CD4-positive, alpha-beta T cell (primary cell): ENCODE data around the gene GPR156. TPM values are rescaled to one million over a fixed set of nuclear protein-coding genes. Genes with fewer than 3 reads are reported as not detected.

Experiments used
- ATAC-seq: fragments of 200-7000 bp; cut with Tn5 transposase; one replicate; pipeline ENCODE4 v1.10.0; 2022; ENCODE audit warnings: mild to moderate bottlenecking; ENCODE audit not compliant: poor library complexity
- CTCF ChIA-PET: fragments of 350-600 bp; sonication (Branson Sonifier 250); formaldehyde crosslinking; loops from one replicate; lab custom pipeline; 2021; ENCODE audit warnings: antibody characterized with exemption, inconsistent platforms; lab: Charles Lee
- POLR2A ChIA-PET: fragments of 350-600 bp; sonication (Branson Sonifier 250); formaldehyde crosslinking; loops from one replicate; lab custom pipeline; 2021; ENCODE audit warnings: antibody characterized with exemption, inconsistent platforms; lab: Charles Lee
- DNase-seq, 14 experiments: peaks; one replicate each; pipeline ENCODE4 v3.0.0-alpha.2; 2013 to 2020; ENCODE audit warnings: mixed read lengths in 2 of 14
- H3K27ac ChIP-seq, 2 donors: one replicate each; pipeline versions ENCODE4 v1.5.1 to v1.7.0; 2013; ENCODE audit warnings: low read length in 2 of 2, low read depth in 1 of 2, mild to moderate bottlenecking in 1 of 2
- H3K27me3 ChIP-seq, 2 experiments: 1 replicate in 1 of 2; 2 replicates in 1 of 2; pipeline versions ENCODE4 v1.6.1 to v1.7.0; 2013; ENCODE audit warnings: low read length in 2 of 2, control low read depth in 1 of 2, mild to moderate bottlenecking in 1 of 2, moderate library complexity in 1 of 2; ENCODE audit not compliant: insufficient read depth in 2 of 2, control insufficient read depth in 1 of 2
- H3K36me3 ChIP-seq: one replicate; pipeline ENCODE4 v1.6.1; 2013; ENCODE audit warnings: low read length, control low read depth; ENCODE audit not compliant: insufficient read depth
- H3K4me1 ChIP-seq: one replicate; pipeline ENCODE4 v1.6.1; 2013; ENCODE audit warnings: low read length, control low read depth; ENCODE audit not compliant: insufficient read depth
- H3K4me3 ChIP-seq: one replicate; pipeline ENCODE4 v1.5.1; 2013; ENCODE audit warnings: mild to moderate bottlenecking, low read length, moderate library complexity
- H3K9me3 ChIP-seq, 2 experiments: 1 replicate in 1 of 2; 2 replicates in 1 of 2; pipeline versions ENCODE4 v1.6.1 to v1.7.0; 2013; ENCODE audit warnings: low read length in 2 of 2, mild to moderate bottlenecking in 2 of 2, control low read depth in 1 of 2, moderate library complexity in 1 of 2; ENCODE audit not compliant: control insufficient read depth in 1 of 2, insufficient read depth in 1 of 2
- H3K27ac Mint-ChIP-seq: one replicate; pipeline ENCODE4 v1.8.0; 2020; ENCODE audit warnings: mixed read lengths
- H3K27me3 Mint-ChIP-seq: one replicate; pipeline ENCODE4 v1.8.0; 2021; ENCODE audit warnings: mixed read lengths
- H3K36me3 Mint-ChIP-seq: one replicate; pipeline ENCODE4 v1.8.0; 2021; ENCODE audit warnings: low read depth, mixed read lengths
- H3K4me1 Mint-ChIP-seq: one replicate; pipeline ENCODE4 v1.8.0; 2021; ENCODE audit warnings: low read depth, mixed read lengths
- H3K4me3 Mint-ChIP-seq: one replicate; pipeline ENCODE4 v1.8.0; 2020; ENCODE audit warnings: mild to moderate bottlenecking, mixed read lengths
- H3K9me3 Mint-ChIP-seq: one replicate; pipeline ENCODE4 v1.8.0; 2020; ENCODE audit warnings: mixed read lengths
- CTCF ChIP-seq: fragments of 200-600 bp; IDR thresholded peaks from one replicate; pipeline ENCODE4 v1.8.0; 2022; ENCODE audit warnings: antibody characterized with exemption, mild to moderate bottlenecking
- intact Hi-C, 2 experiments: fragments of 100-400 bp; cut with DNase I in 1 of 2; cut with micrococcal nuclease in 1 of 2; formaldehyde crosslinking; loops; one replicate each; pipeline versions ENCODE4 v1.15.1 to v1.9.0; 2023 to 2025; cut with DNase I, micrococcal nuclease
- total RNA-seq, 174 experiments: library from RNA in 2 of 174; stranded (reverse) in 2 of 174; gene quantifications; one replicate each; pipeline ENCODE4 v1.2.3 and lab custom pipeline; 2021 to 2026

The GPR156 gene
- total RNA-seq, 2 experiments from 2014 or later = 0.17 to 0.27 TPM

DNA sequence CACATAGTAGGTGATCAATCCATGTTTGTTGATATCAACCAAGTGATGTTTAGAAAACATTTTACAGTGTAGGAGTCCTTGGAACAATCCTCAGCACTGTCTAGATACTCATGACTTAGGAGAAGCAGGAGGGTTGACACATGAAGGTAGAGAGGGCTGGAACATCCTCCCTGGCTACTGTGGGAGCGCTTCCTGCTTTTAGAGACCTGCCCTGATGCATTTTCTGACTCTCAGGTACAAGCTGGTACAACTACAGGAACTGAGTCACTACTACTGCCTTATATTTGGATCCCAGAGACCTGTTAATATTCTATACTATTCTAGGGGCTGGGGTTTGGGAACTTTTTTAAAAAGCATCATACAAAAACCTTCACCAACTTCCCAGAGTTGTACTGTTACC lies 20.1 kb downstream of the GPR156 start:
- no peak overlapping the region for H3K4me3 ChIP-seq
- Mint-ChIP-seq H3K27ac (no peak overlapping the region), H3K4me3 (no peak overlapping the region), H3K9me3 (peaks cover 2% of the 10 kb centered on the region), H3K27me3 (peaks cover 21% of the 10 kb centered on the region), H3K4me1 (no peaks in the 10 kb centered on the region), H3K36me3 (no peaks in the 10 kb centered on the region)
- peaks cover 0 to 2% of the 10 kb centered on the region in 2 experiments for H3K27me3 ChIP-seq
- H3K27ac ChIP-seq = no peak overlapping the region
- ChIA-PET CTCF (no interaction called here), POLR2A (no interaction called here)
- H3K4me1 ChIP-seq = no peaks in the 10 kb centered on the region
- ATAC-seq (no peak), DNase-seq (no peak)
- TF ChIP-seq CTCF = no peak
- intact Hi-C loops = no loop called here
- H3K36me3 ChIP-seq = no peaks in the 10 kb centered on the region
- H3K9me3 ChIP-seq = no peaks in the 10 kb centered on the region

- no peak overlapping the region for H3K4me3 ChIP-seq
- Mint-ChIP-seq H3K27me3 (peaks cover 21% of the 10 kb centered on the region), H3K9me3 (no peaks in the 10 kb centered on the region), H3K4me1 (no peaks in the 10 kb centered on the region), H3K4me3 (no peak overlapping the region), H3K36me3 (no peaks in the 10 kb centered on the region), H3K27ac (no peak overlapping the region)
- H3K27ac ChIP-seq = no peak overlapping the region
- intact Hi-C loops = no loop called here
- no peak for ATAC-seq
- H3K9me3 ChIP-seq = no peaks in the 10 kb centered on the region
- H3K4me1 ChIP-seq = no peaks in the 10 kb centered on the region
- no peaks in the 10 kb centered on the region for H3K36me3 ChIP-seq
- CTCF ChIA-PET = no interaction called here
- POLR2A ChIA-PET = no interaction called here
- no peak for TF ChIP-seq CTCF
- H3K27me3 ChIP-seq = peaks cover 0 to 2% of the 10 kb centered on the region in 2 experiments
- no peak for DNase-seq
Measured at GRCh38 chr3:120263792-120264191, 21.2 kb downstream of the GPR156 start.

GRCh38 chr3:120258009-120258408 lies 27.0 kb downstream of the GPR156 start:
- H3K36me3 ChIP-seq = no peaks in the 10 kb centered on the region
- no peaks in the 10 kb centered on the region for H3K4me1 ChIP-seq
- no peak for TF ChIP-seq CTCF
- no peaks in the 10 kb centered on the region for H3K36me3 Mint-ChIP-seq
- no peak overlapping the region for H3K27ac Mint-ChIP-seq
- H3K27ac ChIP-seq = no peak overlapping the region
- H3K4me3 Mint-ChIP-seq = no peak overlapping the region
- peaks cover 13% of the 10 kb centered on the region for H3K9me3 Mint-ChIP-seq
- peaks cover 28% of the 10 kb centered on the region for H3K27me3 Mint-ChIP-seq
- H3K27me3 ChIP-seq = peaks cover 0 to 5% of the 10 kb centered on the region in 2 experiments
- CTCF ChIA-PET = no interaction called here
- ATAC-seq (no peak), DNase-seq (no peak)
- POLR2A ChIA-PET = no interaction called here
- H3K4me3 ChIP-seq = no peak overlapping the region
- H3K4me1 Mint-ChIP-seq = no peaks in the 10 kb centered on the region
- H3K9me3 ChIP-seq = peaks cover 0 to 7% of the 10 kb centered on the region in 2 experiments
- intact Hi-C loops = no loop called here
